Breast epithelium (tissue), 4 donors: ENCODE data around the gene LINGO4. TPM values are rescaled to one million over a fixed set of nuclear protein-coding genes. Genes with fewer than 3 reads are reported as not detected.

Source experiments
- DNase-seq, 2 donors: peaks; one replicate each; pipeline ENCODE4 v3.0.0-alpha.2; 2019; ENCODE audit warnings: low spot score in 2 of 2
- H3K27ac ChIP-seq, 2 donors: fragments of 200-600 bp; sonication (generic) in 1 of 2; one replicate each; pipeline ENCODE4 v1.5.1; 2016 to 2019; ENCODE audit warnings: mild to moderate bottlenecking in 1 of 2
- H3K27me3 ChIP-seq, 2 donors: fragments of 200-600 bp; sonication (generic) in 1 of 2; one replicate each; pipeline versions ENCODE4 v1.5.1 to v1.6.0; 2017 to 2019; ENCODE audit warnings: control low read depth in 1 of 2, mild to moderate bottlenecking in 1 of 2
- H3K36me3 ChIP-seq: fragments of 200-600 bp; one replicate; pipeline ENCODE4 v1.5.1; 2019
- H3K4me1 ChIP-seq, 2 donors: fragments of 200-600 bp; sonication (generic); one replicate each; pipeline ENCODE4 v1.5.1; 2016 to 2019; ENCODE audit warnings: control low read depth in 1 of 2
- H3K4me3 ChIP-seq, 3 donors: fragments of 200-600 bp; sonication (generic); 1 replicate in 2 of 3; 2 replicates in 1 of 3; pipeline ENCODE4 v1.5.1; 2016 to 2019; ENCODE audit warnings: mild to moderate bottlenecking in 3 of 3, moderate library complexity in 2 of 3
- H3K9me3 ChIP-seq, 2 donors: fragments of 200-600 bp; sonication (generic) in 1 of 2; one replicate each; pipeline ENCODE4 v1.5.1; 2016 to 2019; ENCODE audit warnings: control low read depth in 1 of 2
- POLR2A ChIP-seq: fragments of 450-650 bp; IDR thresholded peaks from one replicate; pipeline ENCODE4 v1.6.1; 2016; ENCODE audit warnings: antibody characterized with exemption, mild to moderate bottlenecking, moderate library complexity
- POLR2AphosphoS5 ChIP-seq, 3 donors: sonication (generic); formaldehyde crosslinking; IDR thresholded peaks; one replicate each; pipeline ENCODE4 v1.6.1; 2017; ENCODE audit warnings: antibody characterized with exemption in 3 of 3
- intact Hi-C: fragments of 100-400 bp; cut with DNase I; formaldehyde crosslinking; loops from one replicate; pipeline ENCODE4 v1.15.1; 2023; ENCODE audit warnings: low total_unique reads
- total RNA-seq, 3 donors: library from RNA; depleted of rRNA; stranded (reverse); fragments of >200 nt; gene quantifications; one replicate each; pipeline ENCODE4 v1.1.0, GENCODE V29; 2016
- TF ChIP-seq, protein P1 (sequence below), 3 donors: fragments of 450-650 bp; IDR thresholded peaks; one replicate each; pipeline ENCODE4 v1.5.1; 2016 to 2017; ENCODE audit warnings: antibody characterized with exemption in 3 of 3, mild to moderate bottlenecking in 3 of 3, moderate library complexity in 3 of 3

The LINGO4 gene
- total RNA-seq, 3 donors from 2014 or later = 0.16 to 0.88 (median 0.33) TPM

DNA sequence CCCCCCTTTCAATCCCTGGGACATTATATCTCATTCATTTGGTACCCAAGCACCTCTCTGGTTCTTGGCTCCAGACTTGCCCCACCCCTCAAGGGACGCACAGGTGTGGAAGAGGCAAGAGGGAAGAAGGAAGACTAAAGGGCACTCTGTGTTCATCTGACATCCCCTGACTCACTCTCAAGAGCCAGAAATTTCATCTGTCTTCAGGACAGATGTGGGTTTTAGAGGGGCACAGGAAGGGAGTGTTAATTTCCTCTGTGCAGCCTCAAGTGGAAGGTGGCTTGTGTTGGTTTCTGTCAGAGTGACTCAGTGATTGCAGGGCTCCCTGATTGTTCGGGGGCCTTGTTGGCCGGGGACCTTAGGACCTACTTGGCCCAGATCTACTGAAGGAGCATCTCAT, 32.0 kb upstream of the LINGO4 start:
- no peaks in the 10 kb centered on the region for H3K9me3 ChIP-seq
- TF ChIP-seq, protein P1, sequence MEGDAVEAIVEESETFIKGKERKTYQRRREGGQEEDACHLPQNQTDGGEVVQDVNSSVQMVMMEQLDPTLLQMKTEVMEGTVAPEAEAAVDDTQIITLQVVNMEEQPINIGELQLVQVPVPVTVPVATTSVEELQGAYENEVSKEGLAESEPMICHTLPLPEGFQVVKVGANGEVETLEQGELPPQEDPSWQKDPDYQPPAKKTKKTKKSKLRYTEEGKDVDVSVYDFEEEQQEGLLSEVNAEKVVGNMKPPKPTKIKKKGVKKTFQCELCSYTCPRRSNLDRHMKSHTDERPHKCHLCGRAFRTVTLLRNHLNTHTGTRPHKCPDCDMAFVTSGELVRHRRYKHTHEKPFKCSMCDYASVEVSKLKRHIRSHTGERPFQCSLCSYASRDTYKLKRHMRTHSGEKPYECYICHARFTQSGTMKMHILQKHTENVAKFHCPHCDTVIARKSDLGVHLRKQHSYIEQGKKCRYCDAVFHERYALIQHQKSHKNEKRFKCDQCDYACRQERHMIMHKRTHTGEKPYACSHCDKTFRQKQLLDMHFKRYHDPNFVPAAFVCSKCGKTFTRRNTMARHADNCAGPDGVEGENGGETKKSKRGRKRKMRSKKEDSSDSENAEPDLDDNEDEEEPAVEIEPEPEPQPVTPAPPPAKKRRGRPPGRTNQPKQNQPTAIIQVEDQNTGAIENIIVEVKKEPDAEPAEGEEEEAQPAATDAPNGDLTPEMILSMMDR (IDR thresholded peaks at IDR 0.05) = no peak
- TF ChIP-seq POLR2A = no peak
- TF ChIP-seq POLR2AphosphoS5 (IDR thresholded peaks at IDR 0.05) = no peak
- H3K27me3 ChIP-seq = no peaks in the 10 kb centered on the region
- intact Hi-C loops = no loop called here
- H3K36me3 ChIP-seq = no peaks in the 10 kb centered on the region
- peak overlapping the region; percentile 95 for H3K27ac ChIP-seq
- H3K4me1 ChIP-seq = peaks cover 5 to 6% of the 10 kb centered on the region in 2 donors
- DNase-seq = no peak
- no peak overlapping the region for H3K4me3 ChIP-seq

DNA sequence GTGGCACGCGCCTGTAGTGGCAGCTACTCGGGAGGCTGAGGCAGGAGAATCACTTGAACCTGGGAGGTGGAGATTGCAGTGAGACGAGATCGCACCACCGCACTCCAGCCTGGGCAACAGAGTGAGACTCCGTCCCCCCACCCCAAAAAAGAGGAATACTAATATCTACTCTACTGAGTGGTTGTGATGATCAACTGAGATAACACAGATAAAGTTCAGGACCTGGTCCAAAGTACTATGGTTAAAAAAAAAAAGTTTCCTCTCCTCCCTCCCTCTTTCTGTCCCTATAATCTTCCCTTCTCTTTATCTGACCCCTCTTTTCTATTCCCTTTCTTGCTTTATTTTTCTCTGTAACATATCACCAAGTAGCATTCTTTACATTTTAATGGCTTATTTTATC, 30.4 kb upstream of the LINGO4 start:
- Histone ChIP-seq H3K9me3 (no peaks in the 10 kb centered on the region), H3K4me3 (no peak overlapping the region), H3K4me1 (peaks cover 5 to 11% of the 10 kb centered on the region in 2 donors), H3K27ac (peak overlapping the region; percentile 95), H3K36me3 (no peaks in the 10 kb centered on the region), H3K27me3 (no peaks in the 10 kb centered on the region)
- no peak for TF ChIP-seq POLR2A
- TF ChIP-seq, protein P1 (IDR thresholded peaks at IDR 0.05) = no peak
- intact Hi-C loops = no loop called here
- DNase-seq = no peak

DNA sequence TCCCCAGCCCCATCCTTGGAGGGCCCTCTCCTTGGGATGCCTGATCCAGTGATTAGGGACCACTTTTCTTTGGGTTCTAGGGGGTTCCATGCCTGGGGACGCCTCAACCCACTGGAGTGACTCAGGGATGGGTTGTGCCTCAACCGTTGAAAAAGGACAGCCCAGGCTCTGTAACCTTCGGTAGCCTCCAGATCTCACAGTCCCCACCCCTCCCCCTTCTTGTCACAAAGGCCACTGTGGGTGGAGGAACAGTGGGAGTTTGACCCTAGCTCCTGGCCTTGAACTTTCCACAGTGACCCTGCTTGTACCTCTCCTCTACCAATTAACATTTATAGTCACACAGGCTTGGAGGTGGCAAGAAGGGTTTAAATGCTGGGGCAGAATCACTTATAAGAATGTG, 29.0 kb upstream of the LINGO4 start:
- no peaks in the 10 kb centered on the region for H3K9me3 ChIP-seq

DNA sequence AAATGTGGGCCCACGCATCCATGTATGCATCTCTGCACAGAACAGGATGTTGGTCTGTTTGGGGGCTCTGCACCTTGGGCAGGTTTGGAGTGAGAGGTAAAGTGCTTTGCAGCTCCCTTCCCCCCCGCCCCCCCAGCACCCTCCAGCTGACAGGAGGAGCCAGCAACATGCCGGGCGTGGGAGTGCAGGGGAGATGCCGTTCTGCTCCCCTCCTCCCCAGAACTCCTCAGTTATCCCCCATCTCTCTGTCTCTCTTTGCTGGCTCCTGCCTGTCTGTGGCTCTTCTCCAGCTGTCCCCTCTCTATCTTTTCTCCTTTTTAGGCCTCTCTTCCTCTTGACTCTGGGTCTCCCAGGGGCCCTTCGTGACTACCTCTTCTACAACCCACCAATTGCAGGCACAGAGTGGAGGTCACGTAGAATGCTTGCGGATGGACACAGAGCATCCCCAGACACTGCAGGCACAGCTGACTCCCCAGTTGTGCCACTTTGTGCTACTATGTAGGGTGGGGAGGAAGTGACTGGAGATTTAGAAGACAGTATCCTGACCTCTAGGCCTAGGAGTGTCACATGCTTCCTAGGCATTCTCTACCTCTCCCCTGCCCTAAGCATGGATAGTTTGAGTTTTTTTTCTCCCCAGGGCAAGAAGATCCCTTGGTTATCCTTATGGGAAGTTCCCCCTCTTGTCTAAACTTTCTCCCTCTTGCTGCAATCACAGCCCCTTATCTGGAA, 28.1 kb upstream of the LINGO4 start:
- H3K9me3 ChIP-seq = no peaks in the 10 kb centered on the region
- no peaks in the 10 kb centered on the region for H3K27me3 ChIP-seq
- H3K4me3 ChIP-seq = peak overlapping the region in 2 of 3 donors; percentile 31 to 37
- H3K27ac ChIP-seq = peak overlapping the region; percentile 34 to 95
- no peaks in the 10 kb centered on the region for H3K36me3 ChIP-seq
- intact Hi-C loops = no loop called here
- no peak for DNase-seq
- no peak for TF ChIP-seq POLR2AphosphoS5 (IDR thresholded peaks at IDR 0.05)
- H3K4me1 ChIP-seq = peaks cover 4 to 21% of the 10 kb centered on the region in 2 donors

More for the DNA sequence above, 29.0 kb upstream of the LINGO4 start:
- peaks cover 5 to 15% of the 10 kb centered on the region in 2 donors for H3K4me1 ChIP-seq
- H3K4me3 ChIP-seq = no peak overlapping the region
- no peaks in the 10 kb centered on the region for H3K27me3 ChIP-seq
- peak overlapping the region in 1 of 2 donors; percentile 95 for H3K27ac ChIP-seq
- H3K36me3 ChIP-seq = no peaks in the 10 kb centered on the region
- TF ChIP-seq POLR2A = no peak
- no peak for DNase-seq
- intact Hi-C loops = no loop called here

DNA sequence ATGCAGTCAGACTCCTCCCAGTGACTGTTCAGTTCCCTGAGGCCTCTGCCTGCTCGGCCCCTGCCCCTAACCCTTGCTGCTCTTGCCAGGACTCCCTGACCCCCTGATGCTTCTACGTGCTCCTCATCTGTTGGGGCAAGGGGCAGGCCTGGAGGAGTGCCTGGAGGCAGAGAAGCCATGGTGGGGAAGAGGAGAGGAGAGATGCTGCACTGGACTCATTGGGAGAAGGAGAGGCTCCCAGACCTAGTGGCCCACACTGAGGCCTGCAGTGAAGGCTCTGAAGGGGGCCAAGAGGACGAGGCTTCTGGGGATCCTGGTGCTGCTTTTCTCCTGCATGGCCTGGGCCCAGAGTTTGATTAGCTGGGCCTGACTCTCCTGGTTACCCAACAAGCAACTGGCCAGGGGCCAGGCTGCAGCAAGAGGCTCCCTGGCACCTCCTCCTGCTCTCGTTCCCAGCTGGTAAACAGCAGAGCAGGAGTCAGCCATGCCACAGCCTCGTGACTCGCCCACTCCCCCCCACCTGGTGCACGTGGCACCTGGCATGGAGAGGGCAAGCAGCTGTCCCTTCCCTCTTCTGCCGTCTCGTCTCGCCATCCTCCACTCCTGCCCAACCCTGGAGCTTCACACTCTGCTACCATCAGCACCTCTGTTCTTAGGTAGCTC, 27.2 kb upstream of the LINGO4 start:
- intact Hi-C loops = no loop called here
- Histone ChIP-seq H3K27ac (peak overlapping the region; percentile 91 to 95), H3K4me3 (peak overlapping the region in 2 of 3 donors; percentile 31 to 37), H3K27me3 (no peaks in the 10 kb centered on the region), H3K36me3 (no peaks in the 10 kb centered on the region), H3K9me3 (no peaks in the 10 kb centered on the region), H3K4me1 (peaks cover 3 to 21% of the 10 kb centered on the region in 2 donors)
- TF ChIP-seq POLR2A = no peak
- TF ChIP-seq POLR2AphosphoS5 (IDR thresholded peaks at IDR 0.05) = peak; percentile 65 to 81 (median 73)
- peak; percentile 95 to 97 for DNase-seq

DNA sequence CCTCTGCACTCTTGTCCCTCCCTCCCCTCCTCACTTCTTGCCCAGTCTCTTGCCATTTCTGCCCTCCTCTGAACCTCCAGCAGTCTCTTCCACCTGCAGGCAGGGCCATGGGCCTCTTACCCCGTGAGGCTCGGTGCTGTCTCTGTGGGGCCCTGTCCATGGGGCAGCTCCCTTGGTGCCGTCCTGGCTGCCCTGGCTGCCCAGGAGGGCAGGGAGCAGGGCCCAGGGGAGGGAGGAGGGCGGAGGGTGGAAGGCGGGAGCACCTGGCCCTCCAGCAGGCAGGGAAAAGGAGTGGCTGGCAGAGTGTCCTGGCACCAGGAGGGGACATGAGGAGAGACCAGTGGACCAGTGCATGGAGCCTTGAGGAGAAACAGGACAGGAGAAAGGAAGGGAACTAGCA, 26.4 kb upstream of the LINGO4 start, which contains the start of gene RORC:
Gene RORC (minus strand): TSS at position 198 of the 400 bp plus-strand sequence. CDS start 38 bp downstream, at position 160.
- Histone ChIP-seq H3K36me3 (no peaks in the 10 kb centered on the region), H3K4me1 (peaks cover 3 to 21% of the 10 kb centered on the region in 2 donors), H3K9me3 (no peaks in the 10 kb centered on the region), H3K4me3 (peak within 1 kb of the TSS in 2 of 3 donors; percentile 57 to 64), H3K27ac (peak within 1 kb of the TSS; percentile 91 to 95), H3K27me3 (no peaks in the 10 kb centered on the region)
- DNase-seq = peak; percentile 72 to 82
- intact Hi-C loops = no loop called here
- peak; percentile 45 for TF ChIP-seq POLR2A
- TF ChIP-seq, protein P1 (IDR thresholded peaks at IDR 0.05) = no peak
- peak; percentile 28 to 82 (median 57) for TF ChIP-seq POLR2AphosphoS5 (IDR thresholded peaks at IDR 0.05)
